ENCODE results near the gene CITED4.

Gene CITED4

GRCh38 chr1:40886318-40887011 is 24.3 kb upstream of the CITED4 start:
- Histone ChIP-seq H3K4me3 (IDR thresholded peaks at IDR 0.05; ENCODE audit: insufficient read depth, low read depth, low read length) (no peak overlapping the region), H3K9ac (no peak overlapping the region), H3K4me1 (ENCODE audit: low read depth, poor library complexity, severe bottlenecking) (no peaks in the 10 kb centered on the region), H3K36me3 (ENCODE audit: insufficient read depth) (no peaks in the 10 kb centered on the region), H3K27me3 (ENCODE audit: insufficient read depth, low read depth) (no peaks in the 10 kb centered on the region), H2AFZ (ENCODE audit: low read depth) (no peak overlapping the region), H3K79me2 (ENCODE audit: insufficient read depth, low read depth) (no peaks in the 10 kb centered on the region), H3K27ac (no peak overlapping the region), H4K20me1 (ENCODE audit: insufficient read depth) (no peaks in the 10 kb centered on the region), H3K4me2 (no peak overlapping the region)
- no peak for TF ChIP-seq CTCF (conservative IDR thresholded peaks at IDR 0.05; ENCODE audit: low read depth, low read length)

- H2AFZ ChIP-seq (ENCODE audit: low read depth), result no peak overlapping the region
- no peaks in the 10 kb centered on the region for H3K27me3 ChIP-seq (ENCODE audit: insufficient read depth, low read depth)
- no peak overlapping the region for H3K27ac ChIP-seq
- H3K4me2 ChIP-seq, result no peak overlapping the region
- H3K4me1 ChIP-seq (ENCODE audit: low read depth, poor library complexity, severe bottlenecking), result no peaks in the 10 kb centered on the region
- H3K36me3 ChIP-seq (ENCODE audit: insufficient read depth), result no peaks in the 10 kb centered on the region
- TF ChIP-seq CTCF (conservative IDR thresholded peaks at IDR 0.05; ENCODE audit: low read depth, low read length), result no peak
- H3K9ac ChIP-seq, result no peak overlapping the region
- H4K20me1 ChIP-seq (ENCODE audit: insufficient read depth), result no peaks in the 10 kb centered on the region
- no peaks in the 10 kb centered on the region for H3K79me2 ChIP-seq (ENCODE audit: insufficient read depth, low read depth)
- H3K4me3 ChIP-seq (IDR thresholded peaks at IDR 0.05; ENCODE audit: insufficient read depth, low read depth, low read length), result no peak overlapping the region
Observed at GRCh38 chr1:40884055-40884795, 22.1 kb upstream of the CITED4 start.

GRCh38 chr1:40880813-40881549 is 18.8 kb upstream of the CITED4 start:
- Histone ChIP-seq H3K4me1 (ENCODE audit: low read depth, poor library complexity, severe bottlenecking) (no peaks in the 10 kb centered on the region), H3K27ac (no peak overlapping the region), H3K79me2 (ENCODE audit: insufficient read depth, low read depth) (no peaks in the 10 kb centered on the region), H3K4me2 (no peak overlapping the region), H3K36me3 (ENCODE audit: insufficient read depth) (no peaks in the 10 kb centered on the region), H3K27me3 (ENCODE audit: insufficient read depth, low read depth) (no peaks in the 10 kb centered on the region), H3K9ac (no peak overlapping the region), H3K4me3 (IDR thresholded peaks at IDR 0.05; ENCODE audit: insufficient read depth, low read depth, low read length) (no peak overlapping the region), H2AFZ (ENCODE audit: low read depth) (no peak overlapping the region), H4K20me1 (ENCODE audit: insufficient read depth) (no peaks in the 10 kb centered on the region)
- TF ChIP-seq CTCF (conservative IDR thresholded peaks at IDR 0.05; ENCODE audit: low read depth, low read length), result no peak

- Histone ChIP-seq H4K20me1 (ENCODE audit: insufficient read depth) (no peaks in the 10 kb centered on the region), H3K27me3 (ENCODE audit: insufficient read depth, low read depth) (no peaks in the 10 kb centered on the region), H2AFZ (ENCODE audit: low read depth) (no peak overlapping the region), H3K4me2 (no peak overlapping the region), H3K4me3 (IDR thresholded peaks at IDR 0.05; ENCODE audit: insufficient read depth, low read depth, low read length) (no peak overlapping the region), H3K27ac (no peak overlapping the region), H3K9ac (no peak overlapping the region), H3K4me1 (ENCODE audit: low read depth, poor library complexity, severe bottlenecking) (no peaks in the 10 kb centered on the region), H3K36me3 (ENCODE audit: insufficient read depth) (no peaks in the 10 kb centered on the region), H3K79me2 (ENCODE audit: insufficient read depth, low read depth) (no peaks in the 10 kb centered on the region)
- TF ChIP-seq CTCF (conservative IDR thresholded peaks at IDR 0.05; ENCODE audit: low read depth, low read length), result no peak
Observed at GRCh38 chr1:40879482-40880175, 17.5 kb upstream of the CITED4 start.
